HEK293 (cell line): Measurements from ENCODE around the gene CSDE1.

Source experiments
- EGR2 ChIP-seq: fragments of 450-650 bp; formaldehyde crosslinking; IDR thresholded peaks from 2 replicates; pipeline ENCODE4 v1.5.1; 2016; ENCODE audit warnings: low read depth, missing biosample characterization, missing genetic modification characterization
- GLI2 ChIP-seq: fragments of 450-650 bp; formaldehyde crosslinking; IDR thresholded peaks from 2 replicates; pipeline ENCODE4; 2017; ENCODE audit warnings: missing biosample characterization, missing genetic modification characterization, low read depth, borderline replicate concordance
- HOXA7 ChIP-seq: sonication (generic); formaldehyde crosslinking; IDR thresholded peaks from 2 replicates; pipeline ENCODE4 v1.8.1; 2022; ENCODE audit warnings: missing genetic modification reagents, borderline replicate concordance
- IKZF3 ChIP-seq: fragments of 450-650 bp; IDR thresholded peaks from 2 replicates; pipeline ENCODE4 v1.5.0; 2018; ENCODE audit warnings: missing biosample characterization, mild to moderate bottlenecking, missing genetic modification characterization, moderate library complexity
- KLF7 ChIP-seq: fragments of 450-650 bp; formaldehyde crosslinking; IDR thresholded peaks from 2 replicates; pipeline ENCODE4 v1.5.1; 2016; ENCODE audit warnings: missing biosample characterization, missing genetic modification characterization, borderline replicate concordance
- KLF8 ChIP-seq: fragments of 450-650 bp; formaldehyde crosslinking; IDR thresholded peaks from 2 replicates; pipeline ENCODE4 v1.5.1; 2016; ENCODE audit warnings: missing biosample characterization, missing genetic modification characterization
- OSR2 ChIP-seq: fragments of 450-650 bp; formaldehyde crosslinking; IDR thresholded peaks from 2 replicates; pipeline ENCODE4 v1.5.1; 2016; ENCODE audit warnings: missing biosample characterization, missing genetic modification characterization
- OVOL3 ChIP-seq: fragments of 450-650 bp; formaldehyde crosslinking; IDR thresholded peaks from 2 replicates; pipeline ENCODE4 v1.5.1; 2016; ENCODE audit warnings: missing biosample characterization, missing genetic modification characterization
- SCRT2 ChIP-seq: fragments of 450-650 bp; formaldehyde crosslinking; IDR thresholded peaks from 2 replicates; pipeline ENCODE4 v1.5.1; 2016; ENCODE audit warnings: missing biosample characterization, missing genetic modification characterization
- SETDB1 ChIP-seq: IDR thresholded peaks from one replicate; pipeline ENCODE4 v1.6.1; 2017; ENCODE audit warnings: mild to moderate bottlenecking, low read length, moderate library complexity, mixed read lengths; ENCODE audit not compliant: insufficient read length
- SP3 ChIP-seq: fragments of 450-650 bp; formaldehyde crosslinking; IDR thresholded peaks from 2 replicates; pipeline ENCODE4 v1.5.1; 2016; ENCODE audit warnings: missing biosample characterization, missing genetic modification characterization
- SP7 ChIP-seq: fragments of 450-650 bp; formaldehyde crosslinking; IDR thresholded peaks from 2 replicates; pipeline ENCODE4 v1.5.1; 2016; ENCODE audit warnings: missing biosample characterization, missing genetic modification characterization
- YY1 ChIP-seq: fragments of 450-650 bp; formaldehyde crosslinking; IDR thresholded peaks from 2 replicates; pipeline ENCODE4 v1.5.1; 2018; ENCODE audit warnings: missing biosample characterization, missing genetic modification characterization
- ZBTB20 ChIP-seq: fragments of 450-650 bp; formaldehyde crosslinking; IDR thresholded peaks from 2 replicates; pipeline ENCODE4 v1.5.1; 2016; ENCODE audit warnings: missing biosample characterization, missing genetic modification characterization
- ZBTB21 ChIP-seq: fragments of 450-650 bp; formaldehyde crosslinking; IDR thresholded peaks from 2 replicates; pipeline ENCODE4 v1.5.1; 2017; ENCODE audit warnings: missing biosample characterization, missing genetic modification characterization
- ZBTB49 ChIP-seq: fragments of 450-650 bp; formaldehyde crosslinking; IDR thresholded peaks from 2 replicates; pipeline ENCODE4 v1.5.1; 2016; ENCODE audit warnings: missing biosample characterization, missing genetic modification characterization, low read depth
- ZBTB8A ChIP-seq: fragments of 450-650 bp; formaldehyde crosslinking; IDR thresholded peaks from 2 replicates; pipeline ENCODE4 v1.5.1; 2016; ENCODE audit warnings: missing biosample characterization, missing genetic modification characterization
- ZEB2 ChIP-seq: fragments of 450-650 bp; formaldehyde crosslinking; IDR thresholded peaks from 2 replicates; pipeline ENCODE4 v1.5.1; 2016; ENCODE audit warnings: missing biosample characterization, missing genetic modification characterization
- ZFHX2 ChIP-seq: fragments of 450-650 bp; formaldehyde crosslinking; conservative IDR thresholded peaks from 2 replicates; pipeline ENCODE4 v1.5.1; 2016; ENCODE audit warnings: missing biosample characterization, missing genetic modification characterization
- ZFP37 ChIP-seq: fragments of 450-650 bp; formaldehyde crosslinking; IDR thresholded peaks from 2 replicates; pipeline ENCODE4 v1.5.1; 2016; ENCODE audit warnings: missing biosample characterization, missing genetic modification characterization
- ZNF133 ChIP-seq: fragments of 450-650 bp; formaldehyde crosslinking; IDR thresholded peaks from 2 replicates; pipeline ENCODE4 v1.5.1; 2016; ENCODE audit warnings: missing biosample characterization, missing genetic modification characterization
- ZNF157 ChIP-seq: fragments of 450-650 bp; formaldehyde crosslinking; IDR thresholded peaks from 2 replicates; pipeline ENCODE4 v1.5.1; 2016; ENCODE audit warnings: missing biosample characterization, missing genetic modification characterization
- ZNF169 ChIP-seq: fragments of 450-650 bp; formaldehyde crosslinking; IDR thresholded peaks from 2 replicates; pipeline ENCODE4 v1.5.1; 2016; ENCODE audit warnings: missing biosample characterization, missing genetic modification characterization
- ZNF184 ChIP-seq: fragments of 450-650 bp; IDR thresholded peaks from 2 replicates; pipeline ENCODE4 v1.5.1; 2018; ENCODE audit warnings: missing biosample characterization, mild to moderate bottlenecking, missing genetic modification characterization
- ZNF2 ChIP-seq: fragments of 450-650 bp; formaldehyde crosslinking; IDR thresholded peaks from 2 replicates; pipeline ENCODE4 v1.5.1; 2016; ENCODE audit warnings: missing biosample characterization, missing genetic modification characterization
- ZNF211 ChIP-seq: fragments of 450-650 bp; formaldehyde crosslinking; IDR thresholded peaks from 2 replicates; pipeline ENCODE4 v1.5.1; 2016; ENCODE audit warnings: low read depth, missing biosample characterization, missing genetic modification characterization
- ZNF302 ChIP-seq: fragments of 450-650 bp; formaldehyde crosslinking; IDR thresholded peaks from 2 replicates; pipeline ENCODE4 v1.5.1; 2016; ENCODE audit warnings: missing biosample characterization, missing genetic modification characterization, low read depth
- ZNF354C ChIP-seq: fragments of 450-650 bp; formaldehyde crosslinking; IDR thresholded peaks from 2 replicates; pipeline ENCODE4 v1.5.1; 2016; ENCODE audit warnings: missing biosample characterization, missing genetic modification characterization, low read depth, borderline replicate concordance
- ZNF391 ChIP-seq: fragments of 450-650 bp; formaldehyde crosslinking; IDR thresholded peaks from 2 replicates; pipeline ENCODE4 v1.5.1; 2016; ENCODE audit warnings: low read depth, missing biosample characterization, missing genetic modification characterization, borderline replicate concordance
- ZNF449 ChIP-seq: fragments of 450-650 bp; formaldehyde crosslinking; IDR thresholded peaks from 2 replicates; pipeline ENCODE4 v1.5.1; 2017; ENCODE audit warnings: missing biosample characterization, mild to moderate bottlenecking, missing genetic modification characterization, moderate library complexity
- ZNF544 ChIP-seq: fragments of 450-650 bp; formaldehyde crosslinking; IDR thresholded peaks from 2 replicates; pipeline ENCODE4 v1.5.0; 2017; ENCODE audit warnings: missing biosample characterization, missing genetic modification characterization
- ZNF558 ChIP-seq: fragments of 450-650 bp; formaldehyde crosslinking; IDR thresholded peaks from 2 replicates; pipeline ENCODE4 v1.5.1; 2016; ENCODE audit warnings: missing biosample characterization, missing genetic modification characterization
- ZNF561 ChIP-seq: fragments of 450-650 bp; IDR thresholded peaks from 2 replicates; pipeline ENCODE4 v1.5.1; 2018; ENCODE audit warnings: missing biosample characterization, missing genetic modification characterization, borderline replicate concordance
- ZNF585B ChIP-seq: fragments of 450-650 bp; formaldehyde crosslinking; IDR thresholded peaks from 2 replicates; pipeline ENCODE4 v1.5.1; 2016; ENCODE audit warnings: missing biosample characterization, missing genetic modification characterization
- ZNF658 ChIP-seq: fragments of 450-650 bp; formaldehyde crosslinking; IDR thresholded peaks from 2 replicates; pipeline ENCODE4; 2016; ENCODE audit warnings: missing biosample characterization, missing genetic modification characterization
- ZNF776 ChIP-seq: fragments of 450-650 bp; formaldehyde crosslinking; IDR thresholded peaks from 2 replicates; pipeline ENCODE4 v1.5.0; 2017; ENCODE audit warnings: missing biosample characterization, missing genetic modification characterization, borderline replicate concordance
- ZSCAN16 ChIP-seq: fragments of 450-650 bp; formaldehyde crosslinking; IDR thresholded peaks from 2 replicates; pipeline ENCODE4 v1.5.1; 2016; ENCODE audit warnings: missing biosample characterization, missing genetic modification characterization
- TF ChIP-seq, protein P1 (sequence below): fragments of 450-650 bp; formaldehyde crosslinking; IDR thresholded peaks from 2 replicates; pipeline ENCODE4 v1.5.1; 2016; ENCODE audit warnings: missing biosample characterization, missing genetic modification characterization

CSDE1 gene

DNA sequence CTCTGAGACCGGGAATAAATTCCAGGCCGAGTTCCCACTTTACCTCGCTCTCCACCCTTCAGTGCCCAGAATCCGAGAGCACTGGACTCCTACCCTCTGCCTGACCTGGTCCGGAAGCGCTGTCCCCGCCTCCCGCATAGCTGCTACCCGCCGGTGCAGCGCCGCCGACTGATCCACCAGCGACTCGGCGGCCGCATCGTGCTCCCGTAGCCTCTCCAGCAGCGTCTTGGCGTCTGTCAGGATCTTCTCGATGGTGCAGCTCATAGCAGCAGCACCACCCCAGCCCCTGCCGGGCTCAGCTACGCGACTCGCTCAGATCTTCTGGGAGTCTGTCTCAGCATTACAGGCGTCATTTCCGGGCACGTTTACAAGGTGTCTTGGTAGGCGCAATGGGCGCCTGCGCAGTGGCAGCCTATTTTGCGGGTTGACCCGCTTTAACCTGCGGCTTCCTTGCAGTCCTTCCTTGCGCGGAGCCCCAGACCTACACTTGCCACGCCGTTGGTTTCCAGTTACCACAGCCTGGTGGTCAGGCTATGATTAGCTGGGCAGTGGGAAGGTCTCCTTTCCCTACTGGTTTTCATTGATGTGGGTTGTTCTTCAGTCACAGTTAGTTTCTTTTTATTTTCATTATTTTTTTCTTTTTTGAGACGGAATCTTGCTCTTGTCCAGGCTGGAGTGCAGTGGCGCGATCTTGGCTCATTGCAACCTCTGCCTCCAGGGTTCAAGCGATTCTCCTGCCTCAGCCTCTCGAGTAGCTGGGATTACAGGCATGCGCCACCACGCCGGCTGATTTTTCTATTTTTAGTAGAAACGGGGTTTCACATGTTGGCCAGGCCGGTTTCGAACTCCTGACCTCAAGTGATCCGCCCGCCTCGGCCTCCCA is 22.8 kb upstream of the CSDE1 start, which contains the start of gene SIKE1 (continued):
- TF ChIP-seq ZNF449 (tag by site-specific recombination) (no peak), ZFHX2 (tag by site-specific recombination) (no peak), ZNF585B (tag by site-specific recombination) (no peak), ZNF302 (tag by site-specific recombination) (no peak), ZSCAN16 (tag by site-specific recombination) (no peak), ZNF169 (tag by site-specific recombination) (no peak), ZNF184 (tag by site-specific recombination) (no peak), IKZF3 (no peak), ZNF157 (tag by site-specific recombination) (no peak), KLF7 (tag by site-specific recombination) (no peak), ZFP37 (tag by site-specific recombination) (no peak), ZBTB21 (no peak), ZNF561 (tag by site-specific recombination) (no peak), ZNF391 (tag by site-specific recombination) (no peak), ZEB2 (peak; percentile 60; the same call in 1 of the 2 replicates), SETDB1 (peak; percentile 50), SP7 (tag by site-specific recombination) (peak; percentile 73; the same call in 1 of the 2 replicates), ZNF558 (tag by site-specific recombination) (0 out of 2 replicates have a peak, but pooled peaks have one; percentile 32), SP3 (tag by site-specific recombination) (peak; percentile 50; the same call in 1 of the 2 replicates), ZBTB49 (tag by site-specific recombination) (no peak), SCRT2 (tag by site-specific recombination) (0 out of 2 replicates have a peak, but pooled peaks have one; percentile 24), YY1 (no peak), ZNF2 (tag by site-specific recombination) (no peak), GLI2 (tag by site-specific recombination) (no peak), OVOL3 (tag by site-specific recombination) (no peak), ZNF658 (tag by site-specific recombination) (no peak), HOXA7 (CRISPR knock-in tag) (no peak), KLF8 (no peak), ZNF133 (tag by site-specific recombination) (peak; percentile 64), OSR2 (tag by site-specific recombination) (no peak), ZNF776 (tag by site-specific recombination) (no peak), ZBTB8A (tag by site-specific recombination) (peak; percentile 97), ZNF211 (tag by site-specific recombination) (no peak), EGR2 (tag by site-specific recombination) (no peak), ZNF544 (tag by site-specific recombination) (no peak), ZBTB20 (tag by site-specific recombination) (peak; percentile 37; the same call in 1 of the 2 replicates), ZNF354C (no peak)
- TF ChIP-seq, protein P1, sequence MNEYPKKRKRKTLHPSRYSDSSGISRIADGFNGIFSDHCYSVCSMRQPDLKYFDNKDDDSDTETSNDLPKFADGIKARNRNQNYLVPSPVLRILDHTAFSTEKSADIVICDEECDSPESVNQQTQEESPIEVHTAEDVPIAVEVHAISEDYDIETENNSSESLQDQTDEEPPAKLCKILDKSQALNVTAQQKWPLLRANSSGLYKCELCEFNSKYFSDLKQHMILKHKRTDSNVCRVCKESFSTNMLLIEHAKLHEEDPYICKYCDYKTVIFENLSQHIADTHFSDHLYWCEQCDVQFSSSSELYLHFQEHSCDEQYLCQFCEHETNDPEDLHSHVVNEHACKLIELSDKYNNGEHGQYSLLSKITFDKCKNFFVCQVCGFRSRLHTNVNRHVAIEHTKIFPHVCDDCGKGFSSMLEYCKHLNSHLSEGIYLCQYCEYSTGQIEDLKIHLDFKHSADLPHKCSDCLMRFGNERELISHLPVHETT, result no peak
